ENCODE measurements around the gene TSPAN15. TPM values are rescaled to one million over a fixed set of nuclear protein-coding genes. Genes with fewer than 3 reads are reported as not detected.
A peak's percentile ranks its signal among the peaks of the same experiment; 100 is the strongest.
"Not testable (repeated sequence)": the region's sequence is repeated elsewhere in the genome, so short reads cannot be mapped to it uniquely, and the experiment has no call there.

Gene TSPAN15
- total and polyA plus RNA-seq, 8 donors, result 34.4 to 67.9 (median 41.5) TPM

DNA sequence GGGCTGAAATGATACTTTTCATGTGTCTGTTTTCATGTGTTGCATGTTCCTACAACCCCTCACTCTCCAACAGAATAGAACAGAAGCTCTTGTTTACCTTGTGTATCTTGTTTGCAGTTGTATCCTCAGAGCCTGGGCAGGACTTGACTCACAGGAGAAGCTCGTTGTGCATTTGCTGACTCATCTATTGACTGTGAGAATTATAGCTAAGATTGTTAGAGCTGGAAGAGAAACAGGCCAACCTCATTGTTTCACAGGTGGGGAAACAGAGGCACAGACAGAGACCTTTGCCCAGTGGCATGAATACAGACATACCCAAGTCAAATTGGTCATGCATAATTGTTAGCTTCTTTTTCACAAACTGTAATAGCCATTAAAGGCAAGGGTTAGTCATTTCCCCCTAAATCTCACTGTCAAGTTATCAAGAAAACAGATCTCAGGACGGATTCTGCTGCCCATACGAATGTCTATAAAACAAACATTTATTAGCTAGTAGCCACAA, 4.6 kb upstream of the TSPAN15 start:
- no peaks in the 10 kb centered on the region for H3K9me3 ChIP-seq
- no peaks in the 10 kb centered on the region for H3K36me3 ChIP-seq
- no peak for DNase-seq
- intact Hi-C loops (cut with DNase I), result no loop called here
- TF ChIP-seq, protein P1, sequence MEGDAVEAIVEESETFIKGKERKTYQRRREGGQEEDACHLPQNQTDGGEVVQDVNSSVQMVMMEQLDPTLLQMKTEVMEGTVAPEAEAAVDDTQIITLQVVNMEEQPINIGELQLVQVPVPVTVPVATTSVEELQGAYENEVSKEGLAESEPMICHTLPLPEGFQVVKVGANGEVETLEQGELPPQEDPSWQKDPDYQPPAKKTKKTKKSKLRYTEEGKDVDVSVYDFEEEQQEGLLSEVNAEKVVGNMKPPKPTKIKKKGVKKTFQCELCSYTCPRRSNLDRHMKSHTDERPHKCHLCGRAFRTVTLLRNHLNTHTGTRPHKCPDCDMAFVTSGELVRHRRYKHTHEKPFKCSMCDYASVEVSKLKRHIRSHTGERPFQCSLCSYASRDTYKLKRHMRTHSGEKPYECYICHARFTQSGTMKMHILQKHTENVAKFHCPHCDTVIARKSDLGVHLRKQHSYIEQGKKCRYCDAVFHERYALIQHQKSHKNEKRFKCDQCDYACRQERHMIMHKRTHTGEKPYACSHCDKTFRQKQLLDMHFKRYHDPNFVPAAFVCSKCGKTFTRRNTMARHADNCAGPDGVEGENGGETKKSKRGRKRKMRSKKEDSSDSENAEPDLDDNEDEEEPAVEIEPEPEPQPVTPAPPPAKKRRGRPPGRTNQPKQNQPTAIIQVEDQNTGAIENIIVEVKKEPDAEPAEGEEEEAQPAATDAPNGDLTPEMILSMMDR (IDR thresholded peaks at IDR 0.05), result no peak
- ATAC-seq, result peak; percentile 30
- H3K4me3 ChIP-seq, result no peak overlapping the region
- H3K27me3 ChIP-seq, result peaks cover 0 to 9% of the 10 kb centered on the region in 2 donors
- H3K27ac ChIP-seq, result peak overlapping the region; percentile 35 to 48
- H3K4me1 ChIP-seq, result peaks cover 22 to 40% of the 10 kb centered on the region in 2 donors

DNA sequence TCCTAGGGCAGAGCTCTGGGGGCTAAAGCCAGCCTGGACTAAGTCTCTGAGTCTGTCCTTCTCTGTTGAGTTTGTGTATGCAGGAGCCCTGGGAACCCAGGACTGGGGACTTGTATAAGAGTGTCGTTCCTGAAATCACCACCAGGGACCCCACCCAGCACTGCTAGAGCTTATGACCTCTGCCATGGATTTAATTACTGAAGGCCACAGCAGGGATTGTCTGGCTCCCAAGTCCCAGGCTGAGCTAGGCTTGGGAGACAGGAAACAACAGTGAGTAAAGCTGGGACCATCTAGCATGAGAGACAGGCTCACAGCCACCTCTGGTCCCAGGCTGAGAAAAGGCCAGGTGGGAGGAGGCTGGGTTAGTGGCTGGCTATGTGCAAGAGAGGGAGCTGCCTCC, 1.4 kb upstream of the TSPAN15 start:
- peak; percentile 24 for ATAC-seq
- H3K36me3 ChIP-seq, result no peaks in the 10 kb centered on the region
- TF ChIP-seq, protein P1 (IDR thresholded peaks at IDR 0.05), result peak; percentile 38 to 63
- H3K4me3 ChIP-seq, result no peak overlapping the region
- H3K9me3 ChIP-seq, result no peaks in the 10 kb centered on the region
- peak overlapping the region; percentile 55 to 82 for H3K27ac ChIP-seq
- H3K4me1 ChIP-seq, result peaks cover 28 to 58% of the 10 kb centered on the region in 2 donors
- H3K27me3 ChIP-seq, result peaks cover 0 to 22% of the 10 kb centered on the region in 2 donors
- intact Hi-C loops (cut with DNase I), result no loop called here
- DNase-seq, result peak in 1 of 4 donors; percentile 44

DNA sequence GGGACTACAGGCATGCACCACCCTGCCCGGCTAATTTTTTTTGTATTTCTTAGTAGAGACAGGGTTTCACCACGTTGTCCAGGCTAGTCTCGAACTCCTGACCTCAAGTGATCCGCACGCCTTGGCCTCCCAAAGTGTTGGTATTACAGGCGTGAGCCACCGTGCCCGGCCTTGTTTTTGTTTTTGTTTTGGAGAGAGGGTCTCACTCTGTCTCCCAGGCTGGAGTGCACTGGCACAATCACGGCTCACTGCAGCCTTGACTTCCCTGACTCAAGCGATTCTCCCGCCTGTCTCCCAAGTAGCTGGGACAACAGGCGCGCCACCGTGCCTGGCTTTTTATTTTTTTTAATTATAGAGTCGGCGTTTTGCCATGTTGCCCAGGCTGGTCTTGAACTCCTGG, 870 bp upstream of the TSPAN15 start:
- H3K4me3 ChIP-seq; DNase-seq; H3K36me3 ChIP-seq; H3K9me3 ChIP-seq; intact Hi-C loops (cut with DNase I); ATAC-seq: not testable (repeated sequence)
- H3K4me1 ChIP-seq, result peaks cover 28 to 54% of the 10 kb centered on the region in 2 donors
- peaks cover 0 to 22% of the 10 kb centered on the region in 2 donors for H3K27me3 ChIP-seq
- peak overlapping the region; percentile 55 to 82 for H3K27ac ChIP-seq

DNA sequence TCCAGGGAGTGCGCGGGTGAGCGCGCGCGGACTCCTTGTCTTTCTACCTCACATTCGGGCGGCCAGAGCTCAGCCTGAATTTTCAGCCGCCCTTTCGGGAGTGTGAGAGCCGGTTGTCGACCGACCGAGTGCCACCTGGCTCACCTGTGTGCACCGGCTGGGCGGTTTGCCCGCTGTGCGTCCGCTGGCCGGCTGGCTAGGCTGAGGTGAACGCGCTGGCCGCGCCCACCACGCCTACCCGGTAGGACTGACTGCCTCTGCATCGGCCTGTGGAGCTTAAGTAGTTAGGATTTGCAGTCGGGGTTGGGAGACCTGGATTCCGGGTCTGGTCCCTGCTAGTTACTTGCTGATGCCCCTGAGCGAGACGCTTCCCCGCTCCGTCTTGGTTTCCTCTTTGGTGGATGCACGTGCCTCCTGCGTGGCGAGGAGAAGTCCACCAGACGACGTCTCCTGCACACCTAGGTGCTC, 553 bp downstream of the TSPAN15 start:
- Histone ChIP-seq H3K27ac (peak overlapping the region; percentile 74 to 82), H3K4me1 (peaks cover 22 to 48% of the 10 kb centered on the region in 2 donors), H3K9me3 (no peaks in the 10 kb centered on the region), H3K36me3 (no peaks in the 10 kb centered on the region), H3K4me3 (peak overlapping the region; percentile 59 to 68), H3K27me3 (peaks cover 0 to 22% of the 10 kb centered on the region in 2 donors)
- ATAC-seq (peak; percentile 87), DNase-seq (peak in 3 of 4 donors; percentile 38 to 91 (median 70))
- TF ChIP-seq, protein P1 (IDR thresholded peaks at IDR 0.05), result no peak
- intact Hi-C loops (cut with DNase I), result no loop called here

DNA sequence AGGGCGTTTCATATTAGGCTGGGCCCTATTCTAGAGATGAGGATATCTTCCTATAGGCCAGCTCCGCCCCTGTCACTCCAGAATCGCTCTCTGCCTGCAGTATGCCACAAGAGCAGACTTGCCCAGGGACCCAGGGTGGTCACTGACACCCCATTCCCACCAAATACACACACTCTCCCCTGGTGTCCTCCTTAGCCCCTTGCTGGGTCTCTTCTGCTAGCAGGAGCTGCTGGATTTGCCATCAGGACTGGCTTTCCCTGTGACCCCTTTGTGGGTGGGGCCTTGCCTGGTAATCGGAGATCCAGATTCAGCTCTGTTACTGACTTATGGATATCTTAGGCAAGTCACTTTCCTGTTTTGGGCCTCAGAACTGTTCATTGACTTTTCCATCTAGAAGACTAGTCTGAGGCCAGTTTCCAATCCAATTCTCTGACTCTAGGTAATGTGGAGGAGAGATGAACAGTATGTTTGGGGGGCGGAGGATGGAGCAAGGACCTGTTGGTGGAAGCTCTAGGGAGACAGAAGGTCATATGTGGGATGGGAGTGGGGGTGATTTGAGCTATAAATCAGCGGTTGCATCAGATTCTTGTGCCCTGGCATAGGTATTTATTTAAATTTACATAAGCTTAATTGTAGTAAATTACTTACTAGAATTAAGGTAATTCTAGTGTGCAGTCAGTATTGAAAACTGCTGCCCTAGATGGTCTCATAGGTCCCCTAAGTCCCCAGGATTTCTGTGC, 1.6 kb downstream of the TSPAN15 start:
- DNase-seq (no peak), ATAC-seq (no peak)
- no peaks in the 10 kb centered on the region for H3K9me3 ChIP-seq
- no peaks in the 10 kb centered on the region for H3K36me3 ChIP-seq
- peak overlapping the region in 1 of 2 donors; percentile 68 for H3K4me3 ChIP-seq
- TF ChIP-seq, protein P1 (IDR thresholded peaks at IDR 0.05), result no peak
- no peak overlapping the region for H3K27ac ChIP-seq
- peaks cover 19 to 40% of the 10 kb centered on the region in 2 donors for H3K4me1 ChIP-seq
- H3K27me3 ChIP-seq, result peaks cover 0 to 22% of the 10 kb centered on the region in 2 donors
- intact Hi-C loops (cut with DNase I), result no loop called here

Measured in left lung (tissue), 10 donors.